Caco-2 (cell line): ENCODE results near the gene VPS8. TPM values are rescaled to one million over a fixed set of nuclear protein-coding genes. Genes with fewer than 3 reads are reported as not detected.

ENCODE experiments used
- BruUV-seq: library from RNA; stranded (reverse); fragments of 400-500 nt; replicated peaks from 2 replicates; lab custom pipeline; 2021; lab: Mats Ljungman, UMichigan
- CTCF ChIA-PET: fragments of 300-600 bp; sonication (Branson Sonifier 250); formaldehyde crosslinking; loops from one replicate; lab custom pipeline; 2022; ENCODE audit warnings: antibody characterized with exemption; lab: Charles Lee
- POLR2A ChIA-PET: fragments of 300-600 bp; sonication (Branson Sonifier 250); formaldehyde crosslinking; loops from one replicate; lab custom pipeline; 2022; ENCODE audit warnings: antibody characterized with exemption; lab: Charles Lee
- DNase-seq, 2 experiments: peaks; one replicate each; pipeline versions ENCODE4 v3.0.0 to v3.0.0-alpha.2; 2020 to 2022
- H3K27me3 ChIP-seq: replicated peaks from 2 replicates; pipeline ENCODE4 v1.6.0; 2011; ENCODE audit warnings: low read length; ENCODE audit not compliant: control insufficient read depth, insufficient read depth
- H3K36me3 ChIP-seq: 2 replicates; pipeline ENCODE4 v1.5.1; 2011; ENCODE audit warnings: low read length; ENCODE audit not compliant: control insufficient read depth, insufficient read depth
- H3K4me1 ChIP-seq: fragments of 250-450 bp; sonication (Bioruptor Pico); 2 replicates; pipeline ENCODE4 v1.5.1; 2020; ENCODE audit warnings: mild to moderate bottlenecking
- H3K4me3 ChIP-seq: 2 replicates; pipeline ENCODE4 v1.5.1; 2011; ENCODE audit warnings: low read depth, mild to moderate bottlenecking, control low read depth, low read length
- H3K9me3 ChIP-seq: fragments of 250-450 bp; sonication (Bioruptor Pico); 2 replicates; pipeline ENCODE4 v1.5.1; 2020; ENCODE audit warnings: mild to moderate bottlenecking, moderate library complexity
- H3K27ac Mint-ChIP-seq: one replicate; pipeline ENCODE4 v1.8.0; 2022; ENCODE audit warnings: mixed read lengths; ENCODE audit not compliant: unreplicated experiment
- H3K27me3 Mint-ChIP-seq: one replicate; pipeline ENCODE4 v1.8.0; 2022; ENCODE audit warnings: mixed read lengths; ENCODE audit not compliant: insufficient read depth, unreplicated experiment
- H3K36me3 Mint-ChIP-seq: one replicate; pipeline ENCODE4 v1.8.0; 2022; ENCODE audit warnings: mild to moderate bottlenecking, mixed read lengths; ENCODE audit not compliant: insufficient read depth, unreplicated experiment
- H3K4me1 Mint-ChIP-seq: one replicate; pipeline ENCODE4 v1.8.0; 2022; ENCODE audit warnings: low read depth, mixed read lengths; ENCODE audit not compliant: unreplicated experiment
- H3K4me3 Mint-ChIP-seq: one replicate; pipeline ENCODE4 v1.8.0; 2022; ENCODE audit warnings: mild to moderate bottlenecking, moderate library complexity, mixed read lengths; ENCODE audit not compliant: unreplicated experiment
- H3K9me3 Mint-ChIP-seq: one replicate; pipeline ENCODE4 v1.8.0; 2022; ENCODE audit warnings: mixed read lengths; ENCODE audit not compliant: unreplicated experiment
- CTCF ChIP-seq, 2 experiments: fragments of 200-600 bp in 1 of 2; IDR thresholded peaks; 1 replicate in 1 of 2; 2 replicates in 1 of 2; pipeline versions ENCODE4 v1.5.1 to v1.8.0; 2011 to 2022; ENCODE audit warnings: antibody characterized with exemption in 1 of 2, control low read depth in 1 of 2, inconsistent platforms in 1 of 2, low read depth in 1 of 2, low read length in 1 of 2, mild to moderate bottlenecking in 1 of 2, moderate library complexity in 1 of 2; ENCODE audit not compliant: insufficient read depth in 1 of 2, severe bottlenecking in 1 of 2, unreplicated experiment in 1 of 2
- intact Hi-C: fragments of 100-400 bp; cut with micrococcal nuclease; formaldehyde crosslinking; loops from one replicate; pipeline ENCODE4 v1.10.0; 2022; ENCODE audit not compliant: unreplicated experiment
- total RNA-seq: library from RNA; stranded (reverse); gene quantifications from 2 replicates; pipeline ENCODE4 v1.2.3, GENCODE V29; 2022

VPS8 gene
- total RNA-seq, 1 experiment from 2014 or later, result 44.7 TPM

GRCh38 chr3:184825121-184825820 is 13.3 kb downstream of the VPS8 start:
- Histone ChIP-seq H3K36me3 (no peaks in the 10 kb centered on the region), H3K4me1 (no peaks in the 10 kb centered on the region; the same call in 1 of the 2 replicates), H3K9me3 (no peaks in the 10 kb centered on the region), H3K27me3 (no peaks in the 10 kb centered on the region), H3K4me3 (no peak overlapping the region)
- no peak for TF ChIP-seq CTCF (IDR thresholded peaks at IDR 0.05; ENCODE audit: insufficient read depth in 1 of 2, low read depth in 1 of 2, low read length in 1 of 2, severe bottlenecking in 1 of 2, unreplicated experiment in 1 of 2)
- CTCF ChIA-PET, result interaction anchor here (1.0 kb wide), 1 partner anchor 21 kb away, joined by 3 read pairs; no protein-coding TSS in a partner anchor
- POLR2A ChIA-PET, result no interaction called here
- DNase-seq, result peak in 1 of 2 experiments; percentile 32
- Mint-ChIP-seq H3K27ac (no peak overlapping the region), H3K9me3 (no peaks in the 10 kb centered on the region), H3K27me3 (no peaks in the 10 kb centered on the region), H3K4me3 (no peak overlapping the region), H3K4me1 (no peaks in the 10 kb centered on the region), H3K36me3 (no peaks in the 10 kb centered on the region)
- intact Hi-C loops, result no loop called here
- no TSS peak for BruUV-seq

DNA sequence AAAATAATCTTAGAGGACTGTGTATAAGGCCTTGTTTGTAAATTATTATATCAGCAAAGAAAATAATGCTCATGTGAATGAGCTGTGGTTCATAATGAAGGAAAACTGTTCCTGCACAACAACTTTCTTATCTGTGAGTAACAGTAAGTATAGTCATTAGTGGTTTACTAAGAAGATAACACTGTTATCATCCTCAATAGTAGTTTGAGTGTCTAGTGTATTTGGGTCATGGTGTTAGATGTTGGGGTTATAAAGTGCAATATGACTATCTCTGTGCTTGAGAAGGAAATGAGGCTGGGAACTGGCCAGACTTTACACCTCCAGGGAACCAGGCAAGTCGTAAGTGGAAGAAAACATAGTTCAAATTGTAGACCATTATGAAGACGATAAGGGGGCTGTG is 15.6 kb downstream of the VPS8 start:
- no peak for DNase-seq
- Histone ChIP-seq H3K27me3 (no peaks in the 10 kb centered on the region), H3K4me3 (no peak overlapping the region), H3K36me3 (no peaks in the 10 kb centered on the region), H3K4me1 (no peaks in the 10 kb centered on the region; the same call in 1 of the 2 replicates), H3K9me3 (no peaks in the 10 kb centered on the region)
- no peaks in the 10 kb centered on the region for H3K36me3 Mint-ChIP-seq
- H3K27me3 Mint-ChIP-seq, result no peaks in the 10 kb centered on the region
- H3K4me3 Mint-ChIP-seq, result no peak overlapping the region
- TF ChIP-seq CTCF (IDR thresholded peaks at IDR 0.05; ENCODE audit: insufficient read depth in 1 of 2, low read depth in 1 of 2, low read length in 1 of 2, severe bottlenecking in 1 of 2, unreplicated experiment in 1 of 2), result no peak
- ChIA-PET CTCF (no interaction called here), POLR2A (no interaction called here)
- intact Hi-C loops, result no loop called here
- BruUV-seq, result no TSS peak
- H3K4me1 Mint-ChIP-seq, result no peaks in the 10 kb centered on the region
- H3K27ac Mint-ChIP-seq, result no peak overlapping the region
- H3K9me3 Mint-ChIP-seq, result no peaks in the 10 kb centered on the region

GRCh38 chr3:184832044-184832443 is 20.1 kb downstream of the VPS8 start:
- POLR2A ChIA-PET, result no interaction called here
- H3K9me3 Mint-ChIP-seq, result no peaks in the 10 kb centered on the region
- H3K27me3 Mint-ChIP-seq, result no peaks in the 10 kb centered on the region
- H3K4me1 Mint-ChIP-seq, result no peaks in the 10 kb centered on the region
- no peak for TF ChIP-seq CTCF (IDR thresholded peaks at IDR 0.05; ENCODE audit: insufficient read depth in 1 of 2, low read depth in 1 of 2, low read length in 1 of 2, severe bottlenecking in 1 of 2, unreplicated experiment in 1 of 2)
- BruUV-seq, result no TSS peak
- intact Hi-C loops, result no loop called here
- CTCF ChIA-PET, result no interaction called here
- Histone ChIP-seq H3K4me1 (no peaks in the 10 kb centered on the region), H3K4me3 (no peak overlapping the region), H3K36me3 (no peaks in the 10 kb centered on the region), H3K27me3 (no peaks in the 10 kb centered on the region), H3K9me3 (no peaks in the 10 kb centered on the region)
- H3K27ac Mint-ChIP-seq, result no peak overlapping the region
- H3K4me3 Mint-ChIP-seq, result no peak overlapping the region
- no peak for DNase-seq
- H3K36me3 Mint-ChIP-seq, result peaks cover 18% of the 10 kb centered on the region
